Measurements from ENCODE around the gene PLAAT5.
A peak's percentile ranks its signal among the peaks of the same experiment; 100 is the strongest.
"Not testable (repeated sequence)": the region's sequence is repeated elsewhere in the genome, so short reads cannot be mapped to it uniquely, and the experiment has no call there.

PLAAT5 gene, protein sequence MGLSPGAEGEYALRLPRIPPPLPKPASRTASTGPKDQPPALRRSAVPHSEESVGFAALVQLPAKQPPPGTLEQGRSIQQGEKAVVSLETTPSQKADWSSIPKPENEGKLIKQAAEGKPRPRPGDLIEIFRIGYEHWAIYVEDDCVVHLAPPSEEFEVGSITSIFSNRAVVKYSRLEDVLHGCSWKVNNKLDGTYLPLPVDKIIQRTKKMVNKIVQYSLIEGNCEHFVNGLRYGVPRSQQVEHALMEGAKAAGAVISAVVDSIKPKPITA

DNA sequence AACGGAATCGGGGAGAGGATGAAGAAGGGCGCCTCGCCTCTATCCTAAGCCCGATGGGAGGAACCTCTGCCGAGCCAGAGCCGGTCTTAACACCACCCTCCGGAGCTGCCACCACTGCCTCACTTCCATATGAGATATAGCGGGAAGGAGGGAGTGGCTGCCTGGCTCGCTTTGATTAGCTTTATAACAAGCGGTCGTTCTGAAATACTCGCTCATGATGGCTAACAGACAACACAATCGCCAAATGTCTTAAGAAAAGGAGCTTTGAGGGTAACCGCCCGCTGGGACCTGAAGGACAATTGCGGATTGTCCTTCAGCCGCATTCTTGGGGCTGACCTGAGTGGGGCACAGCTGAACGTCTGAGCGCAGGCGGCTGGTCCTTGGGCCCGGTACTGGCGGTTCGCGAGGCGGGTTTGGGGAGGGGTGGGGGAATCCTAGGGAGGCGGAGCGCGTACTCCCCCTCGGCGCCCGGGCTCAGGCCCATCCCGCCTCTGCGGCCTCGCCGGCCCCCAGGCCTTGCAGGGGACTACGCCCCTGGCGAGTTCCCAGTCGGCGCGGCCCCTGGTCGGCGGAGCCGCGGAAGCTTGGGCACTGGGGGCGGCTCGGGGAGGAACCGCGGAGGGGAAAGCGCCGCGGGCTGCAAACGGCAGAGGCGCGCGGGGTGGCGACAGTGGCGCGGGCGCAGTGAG is at the start of gene PLAAT5:
TSS of gene PLAAT5 (minus strand) at position 617 of the 689 bp plus-strand sequence. CDS start at position 484, 133 bp downstream.
- no peak for DNase-seq

DNA sequence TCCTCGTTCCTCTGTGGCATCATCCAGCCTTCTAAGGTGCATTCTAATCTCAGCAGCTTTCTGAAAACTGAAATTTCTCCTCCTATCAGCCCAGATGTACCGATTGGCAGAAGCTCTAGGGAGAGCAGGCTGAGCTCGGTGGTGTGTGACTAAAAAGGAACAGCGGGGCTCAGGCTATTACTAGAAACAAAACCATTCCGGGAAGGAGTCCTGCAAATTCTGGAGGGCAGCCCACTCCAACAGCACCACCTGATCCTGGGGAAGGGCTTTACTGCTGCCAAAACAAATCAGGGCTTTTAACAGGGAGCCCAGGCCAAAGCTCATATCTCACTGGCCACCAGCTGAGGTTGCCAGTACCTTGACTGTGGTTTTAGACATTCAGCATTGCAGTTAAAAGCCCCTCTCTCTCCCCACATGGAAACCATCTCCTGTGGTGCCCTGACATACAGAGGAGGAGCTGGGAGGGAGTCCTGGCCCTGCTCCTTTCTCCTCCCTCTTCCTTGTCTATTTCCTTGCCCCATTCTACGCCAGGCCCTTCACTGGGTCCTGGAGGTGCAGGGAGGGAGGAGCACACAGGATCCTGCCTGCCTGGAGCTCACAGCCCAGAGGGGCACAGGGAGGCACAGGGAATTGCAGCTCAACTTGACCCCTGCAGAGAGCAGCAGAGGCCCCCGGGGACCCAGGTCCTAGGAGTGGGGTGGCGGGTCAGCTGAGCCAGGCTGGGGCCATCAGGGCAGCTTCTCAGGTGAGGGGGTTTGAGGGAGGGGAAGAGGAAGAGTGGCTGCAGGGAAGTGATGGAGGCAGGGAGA is 46.5 kb upstream of the PLAAT5 start:
- DNase-seq: peak; percentile 78

DNA sequence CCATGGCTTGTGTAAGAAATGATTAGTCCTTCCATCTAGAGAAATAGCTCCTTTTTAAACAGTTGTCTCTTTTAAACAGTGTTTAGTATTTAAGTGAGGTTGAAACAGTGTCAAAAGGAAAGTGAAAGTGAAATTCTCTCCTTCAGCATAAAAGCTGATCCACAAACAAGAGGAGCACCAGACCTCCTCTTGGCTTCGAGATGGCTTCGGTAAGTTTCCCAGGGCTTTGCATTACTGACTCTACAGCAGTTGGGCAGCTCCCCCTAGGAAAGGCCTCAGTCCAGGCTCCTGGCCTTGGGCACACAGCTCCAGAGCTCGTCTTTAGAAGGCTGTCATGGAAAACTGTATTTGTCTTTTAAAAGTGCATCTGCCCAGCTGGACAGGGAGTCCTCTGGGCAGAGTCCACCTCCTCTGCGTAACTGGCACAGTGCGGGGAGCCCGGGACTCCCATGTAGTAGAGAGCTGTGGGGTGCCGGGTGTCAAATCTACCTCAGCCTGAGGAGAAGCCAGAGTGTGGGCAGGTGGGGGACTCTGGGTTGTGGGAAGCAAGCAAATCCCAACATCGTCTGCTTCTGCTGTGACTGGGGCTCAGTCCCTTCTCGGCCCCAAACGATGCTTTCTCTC is 45.8 kb upstream of the PLAAT5 start, which contains the start of gene PLAAT4:
TSS of gene PLAAT4 (plus strand) at position 140 of the 624 bp plus-strand sequence. CDS start at position 201, 61 bp downstream.
- peak; percentile 5 for DNase-seq

DNA sequence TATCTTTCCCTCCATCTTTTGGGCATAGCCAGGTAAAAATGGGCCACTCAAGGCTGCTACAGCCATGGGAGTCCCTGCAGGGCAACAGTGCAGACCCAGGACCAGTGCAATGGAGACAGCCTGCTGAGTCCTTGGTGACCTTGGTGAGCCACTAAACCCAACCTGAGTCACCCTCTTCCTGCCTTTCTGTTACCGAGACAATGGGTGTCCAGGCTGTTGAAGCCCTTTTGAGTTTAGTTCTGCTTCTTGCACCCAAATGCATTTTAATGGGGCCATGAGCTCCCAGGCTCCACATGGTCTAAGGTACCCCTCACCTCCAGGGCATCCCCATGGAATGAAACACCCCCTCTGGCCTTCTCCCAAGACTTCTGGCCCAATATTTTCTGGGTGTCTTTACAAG is 44.8 kb upstream of the PLAAT5 start:
- no peak for DNase-seq

DNA sequence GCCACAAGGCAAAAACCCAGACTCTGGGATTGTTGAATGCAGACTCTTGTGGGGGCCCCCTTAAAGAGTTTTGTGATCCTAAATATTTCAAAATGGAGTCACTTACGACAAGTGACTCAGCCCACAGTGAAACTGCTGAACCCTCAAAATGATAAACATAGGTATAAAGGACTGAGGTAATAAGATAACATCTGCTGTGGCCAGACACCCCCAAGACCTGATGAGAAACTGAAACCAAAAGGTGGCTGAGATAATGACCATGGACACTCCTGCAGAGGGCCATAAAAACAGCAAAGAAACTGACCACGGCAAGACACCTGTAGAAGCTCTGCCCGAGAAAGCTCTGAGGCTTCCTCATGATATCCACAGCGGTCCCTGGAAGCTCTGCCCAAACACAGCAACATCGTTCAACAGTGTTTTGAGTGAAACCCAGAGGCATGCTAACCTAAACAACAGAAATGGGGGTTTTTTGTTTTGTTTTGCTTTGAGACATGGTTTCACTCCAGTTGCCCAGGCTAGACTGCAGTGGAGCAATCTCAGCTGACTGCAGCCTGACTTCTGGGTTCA is 44.0 kb upstream of the PLAAT5 start:
- no peak for DNase-seq

DNA sequence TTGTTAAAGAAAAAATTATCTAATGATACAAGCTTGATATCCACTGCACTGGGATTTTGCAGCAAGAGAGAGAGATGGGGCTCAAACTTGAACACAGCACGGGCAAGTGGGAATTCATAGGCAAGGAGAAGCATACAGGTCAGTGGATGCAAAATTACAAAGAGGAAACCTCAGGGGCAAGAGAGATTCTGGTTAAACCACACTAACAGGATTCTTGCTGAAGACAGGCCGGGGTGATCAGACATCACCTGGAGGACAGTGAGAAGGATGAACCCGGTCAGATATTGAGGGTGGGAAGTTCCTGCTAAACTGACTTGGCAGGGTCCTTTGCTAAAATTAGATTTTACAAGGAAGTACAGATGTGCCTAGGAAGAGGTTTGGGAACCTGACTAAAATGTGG is 43.1 kb upstream of the PLAAT5 start:
- DNase-seq: no peak

DNA sequence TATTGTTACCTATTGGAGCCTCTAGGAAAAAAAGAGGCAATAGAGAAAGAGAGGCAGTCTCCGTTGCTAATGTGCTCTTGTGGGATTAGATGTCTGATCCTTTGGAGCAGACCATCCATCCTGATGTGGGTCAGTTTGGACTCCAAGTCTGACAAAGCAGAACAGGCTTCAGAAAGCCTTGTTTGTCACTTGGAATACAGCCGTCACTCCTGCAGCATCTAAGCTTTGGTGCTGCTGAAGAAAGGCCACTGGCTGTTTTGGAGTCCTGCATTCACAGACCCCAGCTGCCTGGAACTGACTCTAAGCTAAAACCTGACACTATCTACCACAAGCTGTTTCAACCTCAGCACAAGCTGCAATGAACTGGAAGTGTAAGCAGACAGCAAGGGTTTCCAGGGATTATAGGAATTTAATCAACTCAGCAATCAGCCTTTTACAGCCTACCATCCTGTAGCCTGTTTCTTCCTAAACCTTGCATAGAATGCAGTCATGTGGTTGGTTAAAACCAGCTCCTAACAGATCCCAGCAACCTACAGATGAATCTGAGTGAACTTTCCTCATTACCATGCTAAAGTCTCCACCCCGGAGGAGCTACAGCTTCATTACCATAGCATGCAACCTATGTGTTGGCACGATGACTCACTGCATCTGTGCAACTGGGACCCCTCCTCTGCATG is 42.0 kb upstream of the PLAAT5 start:
- DNase-seq: peak; percentile 18

DNA sequence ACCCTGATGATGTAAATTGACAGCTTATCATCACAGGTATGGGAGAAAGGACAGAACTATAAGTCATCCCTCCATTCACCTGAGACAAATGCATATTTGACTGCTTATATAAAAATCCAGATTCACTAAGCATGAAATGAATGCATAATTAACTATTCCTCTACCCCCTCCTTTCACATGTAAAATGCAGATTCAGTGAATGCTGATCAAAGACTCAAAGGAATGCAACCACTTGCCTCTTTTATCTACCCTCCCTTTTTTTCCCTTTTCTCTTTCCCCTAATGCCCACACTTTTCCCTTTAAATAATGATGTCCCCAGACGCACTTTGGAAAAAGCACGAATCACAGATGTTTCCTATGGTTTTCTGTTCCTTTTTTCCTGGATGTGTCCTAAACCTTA is 41.1 kb upstream of the PLAAT5 start:
- no peak for DNase-seq

DNA sequence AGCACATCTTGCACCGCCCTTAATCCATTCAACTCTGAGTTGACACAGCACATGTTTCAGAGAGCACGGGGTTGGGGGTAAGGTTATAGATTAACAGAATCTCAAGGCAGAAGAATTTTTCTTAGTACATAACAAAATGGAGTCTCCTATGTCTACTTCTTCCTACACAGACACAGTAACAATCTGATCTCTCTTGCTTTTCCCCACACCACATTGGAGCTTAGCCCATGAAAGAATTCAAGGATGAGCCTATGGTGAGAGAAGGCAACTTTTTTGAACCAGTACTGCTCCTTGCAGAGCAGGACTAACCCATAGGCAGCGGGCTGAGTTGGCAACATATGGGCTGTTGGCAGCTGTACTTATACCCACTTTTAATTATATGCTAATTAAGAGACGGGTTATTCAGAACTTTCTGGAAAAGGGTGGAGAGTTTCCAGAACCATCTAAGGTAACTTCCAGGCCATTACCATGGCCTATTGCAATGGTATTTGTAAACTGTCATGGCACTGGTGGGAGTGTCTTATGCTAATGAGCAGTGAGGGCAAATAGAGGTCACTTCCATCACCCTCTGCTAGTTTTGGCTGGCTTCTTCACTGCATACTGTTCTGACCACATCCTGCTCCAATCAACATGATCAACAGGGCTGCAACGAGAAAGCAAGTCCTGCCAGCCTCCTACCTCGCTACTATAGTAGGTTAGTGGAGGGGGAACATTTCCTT is 40.3 kb upstream of the PLAAT5 start:
- not testable (repeated sequence) for DNase-seq

DNA sequence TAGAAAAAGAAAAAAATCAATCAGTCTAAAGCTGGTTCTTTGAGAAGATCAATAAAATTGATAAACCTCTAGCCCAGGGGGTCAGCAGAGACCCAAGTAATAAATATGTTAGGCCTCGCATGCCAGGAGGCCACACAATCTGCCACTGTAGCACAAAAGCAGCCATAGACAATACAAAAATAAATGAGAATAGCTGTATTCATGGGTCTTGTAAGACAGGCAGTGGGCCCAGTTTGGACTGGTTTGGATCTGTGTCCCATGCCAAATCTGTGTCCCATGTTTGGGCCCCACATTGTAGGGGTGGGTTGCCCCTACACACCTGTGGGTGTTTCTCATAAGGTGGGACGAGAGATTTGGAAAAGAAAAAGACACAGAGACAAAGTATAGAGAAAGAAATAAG is 39.1 kb upstream of the PLAAT5 start:
- no peak for DNase-seq

DNA sequence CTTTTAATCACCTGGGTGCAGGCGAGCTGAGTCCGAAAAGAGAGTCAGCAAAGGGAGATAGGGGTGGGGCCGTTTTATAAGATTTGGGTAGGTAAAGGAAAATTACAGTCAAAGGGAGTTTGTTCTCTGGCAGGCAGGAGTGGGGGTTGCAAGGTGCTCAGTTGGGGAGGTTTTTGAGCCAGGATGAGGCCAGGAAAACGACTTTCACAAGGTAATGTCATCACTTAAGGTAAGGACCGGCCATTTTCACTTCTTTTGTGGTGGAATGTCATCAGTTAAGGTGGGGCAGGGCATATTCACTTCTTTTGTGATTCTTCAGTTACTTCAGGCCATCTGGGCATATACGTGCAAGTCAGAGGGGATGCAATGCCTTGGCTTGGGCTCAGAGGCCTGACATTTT is 38.4 kb upstream of the PLAAT5 start:
- not testable (repeated sequence) for DNase-seq

DNA sequence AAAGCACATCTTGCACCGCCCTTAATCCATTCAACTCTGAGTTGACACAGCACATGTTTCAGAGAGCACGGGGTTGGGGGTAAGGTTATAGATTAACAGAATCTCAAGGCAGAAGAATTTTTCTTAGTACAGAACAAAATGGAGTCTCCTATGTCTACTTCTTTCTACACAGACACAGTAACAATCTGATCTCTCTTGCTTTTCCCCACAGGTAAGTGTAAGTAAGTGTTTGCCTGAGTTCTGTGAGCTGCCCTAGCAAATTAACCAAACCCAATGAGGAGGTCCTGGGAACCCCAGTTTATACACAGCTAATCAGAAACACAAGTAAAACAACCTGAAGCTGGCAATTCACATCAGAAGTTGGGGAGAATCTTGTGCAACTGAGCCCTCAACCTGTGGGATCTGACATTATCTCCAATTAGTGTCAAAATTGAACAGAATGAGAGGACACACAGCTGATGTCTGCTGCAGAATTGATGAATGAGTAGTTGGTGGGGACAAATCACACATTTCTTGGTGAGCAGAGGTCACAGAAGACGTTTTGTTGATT is 37.8 kb upstream of the PLAAT5 start:
- DNase-seq: not testable (repeated sequence)

DNA sequence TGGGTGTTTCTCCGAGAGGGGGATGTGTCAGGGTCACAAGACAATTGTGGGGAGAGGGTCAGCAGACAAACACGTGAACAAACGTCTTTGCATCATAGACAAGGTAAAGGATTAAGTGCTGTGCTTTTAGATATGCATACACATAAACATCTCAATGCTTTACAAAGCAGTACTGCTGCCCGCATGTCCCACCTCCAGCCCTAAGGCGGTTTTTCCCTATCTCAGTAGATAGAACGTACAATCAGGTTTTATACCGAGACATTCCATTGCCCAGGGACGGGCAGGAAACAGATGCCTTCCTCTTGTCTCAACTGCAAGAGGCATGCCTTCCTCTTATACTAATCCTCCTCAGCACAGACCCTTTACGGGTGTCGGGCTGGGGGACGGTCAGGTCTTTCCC is 37.2 kb upstream of the PLAAT5 start:
- not testable (repeated sequence) for DNase-seq

DNA sequence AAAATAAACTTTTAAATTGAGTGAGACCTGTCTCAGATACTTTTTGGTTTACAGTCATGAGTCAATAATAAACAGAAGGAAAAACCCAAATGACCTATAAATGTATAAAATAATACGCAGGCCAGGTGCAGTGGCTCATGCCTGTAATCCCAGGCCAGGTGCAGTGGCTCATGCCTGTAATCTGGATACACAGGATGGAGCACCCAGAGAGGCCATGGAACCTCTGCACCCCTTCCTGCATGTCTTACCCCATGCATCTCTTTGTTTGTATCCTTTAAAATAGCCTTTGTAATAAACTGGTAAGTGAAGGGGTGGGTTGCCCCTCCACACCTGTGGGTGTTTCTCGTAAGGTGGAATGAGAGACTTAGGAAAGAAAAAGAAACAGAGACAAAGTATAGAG is 36.7 kb upstream of the PLAAT5 start:
- no peak for DNase-seq

DNA sequence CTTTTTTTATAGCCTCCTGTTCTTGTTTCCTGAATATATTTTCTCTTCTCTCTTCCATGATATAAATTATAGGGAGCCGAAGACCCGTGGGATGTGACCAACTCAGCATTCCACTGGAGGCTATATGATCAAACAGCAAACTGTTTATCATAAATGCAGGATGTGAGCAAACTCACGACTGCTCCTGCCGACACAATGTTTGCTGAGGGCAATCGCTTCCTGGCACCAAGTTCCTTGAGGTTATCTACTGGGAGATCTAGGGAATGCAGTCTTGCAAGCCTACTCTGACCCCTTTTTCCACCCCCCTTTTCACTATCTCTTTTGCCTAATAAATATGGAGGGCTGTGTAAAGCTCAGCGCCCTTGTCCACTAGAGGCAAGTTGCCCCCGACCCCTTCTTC is 32.2 kb upstream of the PLAAT5 start:
- DNase-seq: no peak

DNA sequence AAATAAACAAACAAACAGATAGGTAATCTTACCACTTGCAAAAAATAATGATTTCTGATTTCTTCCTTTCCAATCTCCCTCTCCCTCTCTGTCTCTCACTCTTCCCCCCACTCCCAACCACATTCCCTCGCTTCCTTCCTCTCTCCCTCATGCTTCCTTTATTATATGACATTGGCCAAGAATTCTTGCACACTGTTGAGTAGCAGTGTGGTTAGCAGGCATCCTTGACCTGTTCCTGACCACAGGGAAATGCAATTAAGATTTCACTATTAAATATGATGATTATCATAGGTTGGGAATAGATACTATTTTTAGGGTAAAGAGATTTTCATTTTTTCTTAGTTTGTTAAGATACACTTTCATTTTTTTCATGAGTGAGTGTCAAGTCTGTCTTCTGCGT is 30.9 kb upstream of the PLAAT5 start:
- no peak for DNase-seq

DNA sequence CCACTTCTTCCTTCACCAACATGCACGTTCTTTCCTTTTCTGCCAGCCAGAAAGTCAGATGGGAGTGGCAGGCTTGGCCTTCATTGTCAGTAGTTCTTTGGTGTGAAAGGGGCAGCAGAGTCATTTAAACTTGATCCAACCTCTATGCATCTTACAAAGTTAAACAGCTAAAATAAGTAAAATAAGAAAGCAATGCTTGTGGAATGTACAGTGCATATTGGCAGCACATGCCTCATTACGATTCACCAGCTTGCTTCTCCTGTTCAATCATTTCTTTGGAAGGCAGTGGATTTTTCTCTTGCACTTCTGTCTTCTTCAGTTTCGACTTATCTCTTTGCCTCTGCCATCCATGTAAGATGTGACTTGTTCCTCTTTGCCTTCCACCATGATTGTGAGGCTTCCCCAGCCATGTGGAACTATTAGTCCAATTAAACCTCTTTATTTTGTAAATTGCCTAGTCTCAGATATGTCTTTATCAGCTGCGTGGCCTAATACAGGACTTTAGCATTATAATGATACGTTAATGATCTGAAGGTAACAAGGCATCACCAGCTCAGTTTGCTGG is 29.7 kb upstream of the PLAAT5 start:
- no peak for DNase-seq

DNA sequence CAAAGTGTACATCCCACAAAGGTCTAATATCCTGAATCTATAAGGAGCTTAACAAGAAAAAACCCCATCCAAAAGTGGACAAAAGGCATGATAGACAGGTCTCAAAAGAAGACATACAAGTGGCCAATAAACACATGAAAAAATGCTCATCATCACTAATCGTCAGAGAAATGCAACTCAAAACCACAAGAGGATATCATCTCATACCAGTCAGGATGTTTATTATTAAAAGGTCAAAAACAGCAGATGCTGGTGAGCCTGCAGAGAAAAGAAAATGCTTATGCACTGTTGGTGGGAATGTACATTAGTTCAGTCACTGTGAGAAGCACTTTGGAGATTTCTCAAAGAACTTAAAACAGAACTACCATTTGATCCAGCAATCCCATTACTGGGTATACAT is 27.6 kb upstream of the PLAAT5 start:
- no peak for DNase-seq

DNA sequence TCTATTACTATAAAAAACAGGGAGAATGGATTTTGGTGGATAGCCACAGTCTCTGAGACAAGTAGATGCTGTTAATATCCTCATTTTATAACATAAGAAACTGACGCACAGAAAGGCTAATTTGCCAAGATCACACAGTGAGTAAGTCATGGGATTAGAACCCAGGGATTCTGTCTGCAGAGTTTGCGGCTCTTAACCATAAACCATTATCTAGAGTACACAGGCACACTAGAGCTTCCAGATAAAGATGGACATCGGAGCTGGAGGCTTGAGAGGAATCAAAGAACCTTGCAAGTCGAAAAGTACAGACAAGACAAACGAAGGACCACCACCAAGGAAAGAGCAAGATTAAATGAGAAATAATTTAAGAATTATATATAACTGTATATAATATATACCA is 26.2 kb upstream of the PLAAT5 start:
- no peak for DNase-seq

DNA sequence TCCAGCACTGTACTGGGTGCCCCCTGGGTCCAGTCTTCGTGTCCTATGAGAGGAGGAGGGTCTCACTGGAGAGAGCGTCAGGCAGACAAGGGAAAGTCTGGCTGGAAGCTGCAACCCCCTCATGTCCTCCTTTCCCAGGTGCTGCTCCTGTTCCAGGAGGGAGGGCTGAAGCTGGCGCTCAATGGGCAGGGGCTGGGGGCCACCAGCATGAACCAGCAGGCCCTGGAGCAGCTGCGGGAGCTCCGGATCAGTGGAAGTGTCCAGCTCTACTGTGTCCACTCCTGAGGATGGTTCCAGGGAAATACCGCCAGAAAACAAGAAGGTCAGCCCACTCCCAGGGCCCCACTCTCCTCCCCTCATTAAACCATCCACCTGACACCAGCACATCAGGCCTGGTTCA is 25.1 kb upstream of the PLAAT5 start:
- no peak for DNase-seq

DNA sequence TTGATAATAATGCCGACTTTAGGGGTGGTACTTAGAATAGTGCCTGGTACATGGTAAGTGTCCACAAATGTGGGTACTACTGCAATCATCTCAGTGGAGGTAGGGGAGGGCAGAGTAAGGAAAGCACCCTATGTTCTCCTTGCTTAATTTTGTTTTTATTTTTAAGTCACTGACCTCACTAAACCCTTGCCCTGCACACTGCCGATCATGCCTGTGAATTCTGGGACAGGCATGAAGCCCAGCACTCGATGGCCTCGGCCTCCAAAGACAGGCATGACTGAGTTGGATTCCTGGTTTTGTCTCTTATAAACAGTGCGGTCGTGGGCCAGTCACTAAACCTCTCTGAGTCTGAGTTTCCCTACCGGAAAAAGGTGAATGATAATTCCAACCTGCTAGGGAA is 21.8 kb upstream of the PLAAT5 start:
- DNase-seq: no peak

Data from NCI-H2171 treated with DMSO at 0.1 percent for 48 hours (cell line).